ENCODE data around the gene CD300E.

- TF ChIP-seq CTCF (optimal IDR thresholded peaks at IDR 0.05 in 1 of 3, IDR thresholded peaks at IDR 0.05 in 1 of 3, conservative IDR thresholded peaks at IDR 0.05 in 1 of 3; ENCODE audit: extremely low read depth in 1 of 3, insufficient read depth in 2 of 3, low read length in 3 of 3) (no peak), EZH2 (IDR thresholded peaks at IDR 0.05; ENCODE audit: low read length) (no peak)
Observed at GRCh38 chr17:74584292-74585060, 39.1 kb downstream of the CD300E start.

All from keratinocyte (primary cell).